GM12865 (cell line): Measurements from ENCODE around the gene RACGAP1.

Experiments used
- DNase-seq: peaks from one replicate; pipeline ENCODE4 v3.0.0; 2010; ENCODE audit warnings: low read depth
- H3K4me3 ChIP-seq: 2 replicates; pipeline ENCODE4 v1.5.1; 2011; ENCODE audit warnings: mild to moderate bottlenecking, low read depth, low read length, control low read depth
- CTCF ChIP-seq: IDR thresholded peaks from 2 replicates; pipeline ENCODE4 v1.5.1; 2011; ENCODE audit warnings: low read length, control low read depth, low read depth, inconsistent platforms; ENCODE audit not compliant: insufficient read depth; ENCODE audit errors: missing control alignments

The RACGAP1 gene

GRCh38 chr12:49972641-49973360 lies 52.5 kb downstream of the RACGAP1 start, which contains the start of gene AQP6:
Gene AQP6 (plus strand): TSS chr12:49972947. CDS start chr12:49973174, 227 bp downstream.
- no peak for TF ChIP-seq CTCF
- H3K4me3 ChIP-seq, result no peak within 1 kb of the TSS
- DNase-seq, result no peak

- no peak overlapping the region for H3K4me3 ChIP-seq
- TF ChIP-seq CTCF, result no peak
- no peak for DNase-seq
These were observed 53.2 kb downstream of the RACGAP1 start for GRCh38 chr12:49972129-49972528.

GRCh38 chr12:49971141-49971540 lies 54.2 kb downstream of the RACGAP1 start:
- TF ChIP-seq CTCF, result no peak
- H3K4me3 ChIP-seq, result no peak overlapping the region
- no peak for DNase-seq

GRCh38 chr12:49970658-49971057 lies 54.6 kb downstream of the RACGAP1 start:
- no peak overlapping the region for H3K4me3 ChIP-seq
- TF ChIP-seq CTCF, result no peak
- DNase-seq, result no peak

GRCh38 chr12:49969651-49970429 lies 55.5 kb downstream of the RACGAP1 start:
- H3K4me3 ChIP-seq, result no peak overlapping the region
- no peak for TF ChIP-seq CTCF
- no peak for DNase-seq

GRCh38 chr12:49969027-49969426 lies 56.3 kb downstream of the RACGAP1 start:
- H3K4me3 ChIP-seq, result no peak overlapping the region
- DNase-seq, result no peak
- TF ChIP-seq CTCF, result no peak
